Adrenal gland (tissue), 12 donors: ENCODE results near the gene IMP3. TPM values are rescaled to one million over a fixed set of nuclear protein-coding genes. Genes with fewer than 3 reads are reported as not detected.
"Not testable (repeated sequence)": the region's sequence is repeated elsewhere in the genome, so short reads cannot be mapped to it uniquely, and the experiment has no call there.

ENCODE experiments used
- DNase-seq, 7 donors: peaks; one replicate each; pipeline ENCODE4 v3.0.0-alpha.2; 2019 to 2020
- H3K27ac ChIP-seq, 5 donors: fragments of 200-600 bp; sonication (generic) in 4 of 5; 1 replicate in 3 of 5; 2 replicates in 2 of 5; pipeline versions ENCODE4 v1.5.1 to v1.8.0; 2016 to 2020; ENCODE audit warnings: mild to moderate bottlenecking in 1 of 5
- H3K27me3 ChIP-seq: fragments of 200-600 bp; 2 replicates; pipeline ENCODE4 v1.8.0; 2021
- H3K36me3 ChIP-seq, 2 donors: fragments of 200-600 bp; replicated peaks in 1 of 2; 1 replicate in 1 of 2; 2 replicates in 1 of 2; pipeline versions ENCODE4 v1.5.1 to v1.8.0; 2018 to 2022
- H3K4me1 ChIP-seq, 2 donors: fragments of 200-600 bp; replicated peaks in 1 of 2; 1 replicate in 1 of 2; 2 replicates in 1 of 2; pipeline versions ENCODE4 v1.5.1 to v1.8.0; 2018 to 2021
- H3K4me3 ChIP-seq, 4 donors: fragments of 200-600 bp; sonication (generic) in 3 of 4; one replicate each; pipeline ENCODE4 v1.5.1; 2016 to 2018
- H3K9me3 ChIP-seq, 3 donors: fragments of 200-600 bp; sonication (generic) in 1 of 3; replicated peaks in 1 of 3; 1 replicate in 2 of 3; 2 replicates in 1 of 3; pipeline versions ENCODE4 v1.5.1 to v1.8.0; 2016 to 2021
- POLR2A ChIP-seq, 2 donors: fragments of 450-650 bp; IDR thresholded peaks; one replicate each; pipeline ENCODE4 v1.6.1; 2017; ENCODE audit warnings: antibody characterized with exemption in 2 of 2, mild to moderate bottlenecking in 2 of 2, moderate library complexity in 1 of 2
- WGBS, 4 donors: extraction: QIAGEN DNeasy Blood & Tissue Kit in 2 of 4; methylation state at CpG; one replicate each; pipeline versions ENCODE4 v1.1.5 to v1.1.7; 2013 to 2017; 5-methylcytosine and 5-hydroxymethylcytosine counted together
- intact Hi-C, 2 donors: fragments of 100-400 bp; cut with DNase I; formaldehyde crosslinking; loops; one replicate each; pipeline versions ENCODE4 v1.14.1 to v1.15.0; 2022 to 2023
- polyA plus RNA-seq, 3 donors: library from polyadenylated mRNA; stranded (reverse); fragments of 200-250 nt in 2 of 3; fragments of 350-450 nt in 1 of 3; fragmentation: Illumina TruSeq in 1 of 3; extraction: RNeasy Lipid Tissue Mini Kit (QIAGEN cat#74804) in 1 of 3; gene quantifications; one replicate each; pipeline ENCODE4 v1.2.3, GENCODE V29; 2013 to 2014
- total RNA-seq, 9 donors: library from RNA; depleted of rRNA in 4 of 9; stranded (reverse); fragments of >200 nt in 4 of 9; fragments of 120-200 nt in 1 of 9; fragmentation: NEBNext Ultra II Directional in 1 of 9; extraction: Animal tissue kit (Norgen Biotek cat#: 25700) in 1 of 9; gene quantifications; one replicate each; pipeline versions ENCODE4 v1.1.0 to v1.2.4, GENCODE V29; 2013 to 2023
- TF ChIP-seq, protein P1 (sequence below), 6 experiments: fragments of 450-650 bp in 4 of 6; fragments of 200-600 bp in 2 of 6; sonication (generic) in 1 of 6; IDR thresholded peaks; 1 replicate in 5 of 6; 2 replicates in 1 of 6; pipeline versions ENCODE4 v1.5.1 to v1.8.0; 2016 to 2021; ENCODE audit warnings: antibody characterized with exemption in 6 of 6, mild to moderate bottlenecking in 2 of 6, moderate library complexity in 1 of 6
- donor health status: healthy with polysubstance abuse.
- donor health status: Bipolar disorder and iron deficiency.
- donor health status: DM: yes; HTN: yes; CAD: no.
- donor health status: DM: no; HTN: no; CAD: no.
- donor health status: DM: no; HTN: no; CAD: no.
- donor health status: DM: yes; HTN: yes; CAD: no.

The IMP3 gene
- total and polyA plus RNA-seq, 12 donors: 49.8 to 161 (median 84.0) TPM

DNA sequence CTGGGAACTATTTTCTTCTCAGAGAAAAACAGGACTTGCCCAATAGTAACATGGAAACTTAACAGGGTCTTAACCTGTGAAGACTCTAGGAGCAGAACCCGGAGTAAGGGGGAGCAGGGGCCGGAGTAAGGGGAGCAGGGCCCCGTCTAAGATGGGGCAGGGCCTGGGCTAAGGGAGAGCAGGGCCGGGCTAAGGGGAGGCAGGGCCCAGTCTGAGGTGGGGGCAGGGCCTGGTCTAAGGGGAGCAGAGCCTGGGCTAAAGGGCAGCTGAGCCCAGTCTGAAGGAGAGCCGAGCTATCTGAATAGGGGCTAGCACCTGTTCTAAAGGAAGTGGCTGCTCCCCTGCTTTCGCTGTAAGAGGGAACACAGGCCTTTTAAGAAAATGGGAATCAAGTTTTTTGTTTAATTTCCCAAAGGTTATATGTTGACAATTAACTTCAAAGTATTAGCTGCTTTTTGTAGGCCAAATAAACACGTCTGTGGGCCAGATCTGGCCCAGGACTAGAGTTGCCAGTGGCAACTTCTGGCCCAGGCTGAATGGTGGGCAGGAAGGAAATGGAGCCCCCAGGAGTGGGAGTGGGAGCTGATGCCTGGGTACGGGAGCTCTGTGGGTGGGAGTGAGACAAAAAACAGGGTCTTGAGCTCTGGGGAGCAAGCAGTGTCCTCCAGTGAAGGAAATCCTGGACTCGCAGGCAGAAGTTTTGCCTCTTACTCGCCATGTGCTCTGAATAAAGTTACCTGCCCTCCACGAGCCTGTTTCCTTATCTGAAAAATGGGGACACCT, 40.2 kb upstream of the IMP3 start:
- H3K27ac ChIP-seq: no peak overlapping the region
- H3K4me3 ChIP-seq: no peak overlapping the region
- no peaks in the 10 kb centered on the region for H3K36me3 ChIP-seq
- no peak for DNase-seq
- WGBS, 4 donors: 75 to 80% (median 77%) methylated on average over 11 of the region's 11 CpGs
- no peak for TF ChIP-seq POLR2A (IDR thresholded peaks at IDR 0.05)
- TF ChIP-seq, protein P1, sequence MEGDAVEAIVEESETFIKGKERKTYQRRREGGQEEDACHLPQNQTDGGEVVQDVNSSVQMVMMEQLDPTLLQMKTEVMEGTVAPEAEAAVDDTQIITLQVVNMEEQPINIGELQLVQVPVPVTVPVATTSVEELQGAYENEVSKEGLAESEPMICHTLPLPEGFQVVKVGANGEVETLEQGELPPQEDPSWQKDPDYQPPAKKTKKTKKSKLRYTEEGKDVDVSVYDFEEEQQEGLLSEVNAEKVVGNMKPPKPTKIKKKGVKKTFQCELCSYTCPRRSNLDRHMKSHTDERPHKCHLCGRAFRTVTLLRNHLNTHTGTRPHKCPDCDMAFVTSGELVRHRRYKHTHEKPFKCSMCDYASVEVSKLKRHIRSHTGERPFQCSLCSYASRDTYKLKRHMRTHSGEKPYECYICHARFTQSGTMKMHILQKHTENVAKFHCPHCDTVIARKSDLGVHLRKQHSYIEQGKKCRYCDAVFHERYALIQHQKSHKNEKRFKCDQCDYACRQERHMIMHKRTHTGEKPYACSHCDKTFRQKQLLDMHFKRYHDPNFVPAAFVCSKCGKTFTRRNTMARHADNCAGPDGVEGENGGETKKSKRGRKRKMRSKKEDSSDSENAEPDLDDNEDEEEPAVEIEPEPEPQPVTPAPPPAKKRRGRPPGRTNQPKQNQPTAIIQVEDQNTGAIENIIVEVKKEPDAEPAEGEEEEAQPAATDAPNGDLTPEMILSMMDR (IDR thresholded peaks at IDR 0.05): no peak
- no peaks in the 10 kb centered on the region for H3K9me3 ChIP-seq
- intact Hi-C loops: loop anchor here in 1 of 2 donors (10.0 kb wide), 1 partner anchor 125 kb away; no protein-coding TSS in a partner anchor
- H3K4me1 ChIP-seq: no peaks in the 10 kb centered on the region
- H3K27me3 ChIP-seq: no peaks in the 10 kb centered on the region

DNA sequence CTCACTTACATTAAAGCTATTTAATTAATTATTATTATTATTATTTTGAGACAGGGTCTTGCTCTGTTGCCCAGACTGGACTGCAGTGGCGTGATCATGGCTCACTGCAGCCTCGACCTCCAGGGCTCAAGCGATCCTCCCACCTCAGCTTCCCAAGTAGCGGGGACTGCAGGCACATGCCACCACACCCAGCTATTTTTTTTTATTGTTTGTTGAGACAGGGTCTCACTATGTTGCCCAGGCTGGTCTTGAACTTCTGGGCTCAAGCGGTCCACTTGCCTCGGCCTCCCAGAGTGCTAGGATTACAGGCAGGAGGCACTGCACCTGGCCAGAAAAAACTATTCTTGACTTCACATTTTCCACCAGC, 38.3 kb upstream of the IMP3 start:
- H3K27me3 ChIP-seq, intact Hi-C loops, H3K9me3 ChIP-seq, H3K36me3 ChIP-seq, H3K27ac ChIP-seq, H3K4me3 ChIP-seq, DNase-seq, H3K4me1 ChIP-seq: not testable (repeated sequence)
- 90 to 95% (median 92%) methylated on average over 6 of the region's 6 CpGs for WGBS, 4 donors

DNA sequence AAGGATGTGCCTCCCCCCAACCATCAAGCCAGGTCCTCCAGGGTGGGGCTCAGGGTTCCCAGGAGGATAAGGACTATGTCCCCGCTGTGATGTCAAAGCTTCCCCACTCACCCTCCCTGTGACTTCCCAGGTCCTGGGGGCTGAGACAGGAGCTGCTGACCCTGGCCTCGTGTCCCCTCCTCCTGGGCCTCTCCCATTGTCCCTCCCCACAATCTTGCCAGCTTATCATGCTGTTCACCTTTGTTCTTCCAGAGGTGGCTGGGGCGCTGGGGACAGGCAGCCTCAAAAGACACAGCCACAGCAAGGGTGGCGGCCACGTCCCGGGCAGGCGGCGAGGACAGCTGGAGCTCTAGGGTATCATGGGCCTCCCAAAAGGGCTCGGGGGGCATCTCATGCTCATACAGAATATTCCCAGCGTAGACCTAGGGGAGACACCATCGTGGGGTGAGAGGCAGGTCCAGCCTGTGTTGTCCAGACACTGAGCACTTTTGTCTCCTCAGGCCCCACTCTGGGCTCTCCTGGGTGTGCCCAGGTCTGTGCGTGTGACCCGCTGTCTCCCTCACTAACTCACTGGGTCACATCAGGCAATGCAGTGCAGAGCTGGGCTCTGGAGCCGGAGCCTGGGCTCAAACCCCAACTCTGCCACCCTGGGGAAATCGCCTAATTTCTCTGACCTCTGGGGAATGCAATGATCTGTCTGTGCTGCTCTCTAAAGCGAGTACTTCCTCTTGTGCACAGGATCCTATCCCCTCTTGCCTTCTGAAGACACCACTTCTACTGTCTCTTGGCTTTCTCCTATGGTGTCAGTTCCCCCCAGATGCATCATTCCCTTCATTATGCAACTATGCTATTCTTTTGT, 37.7 kb upstream of the IMP3 start:
- no peak overlapping the region for H3K27ac ChIP-seq
- no peaks in the 10 kb centered on the region for H3K27me3 ChIP-seq
- H3K36me3 ChIP-seq: no peaks in the 10 kb centered on the region
- H3K9me3 ChIP-seq: no peaks in the 10 kb centered on the region
- 73 to 86% (median 84%) methylated on average over 10 to 16 of the region's 16 CpGs for WGBS, 4 donors
- H3K4me3 ChIP-seq: no peak overlapping the region
- H3K4me1 ChIP-seq: peaks cover 0 to 8% of the 10 kb centered on the region in 2 donors
- no peak for DNase-seq
- intact Hi-C loops: no loop called here
- TF ChIP-seq POLR2A (IDR thresholded peaks at IDR 0.05): no peak
- TF ChIP-seq, protein P1 (IDR thresholded peaks at IDR 0.05): no peak

DNA sequence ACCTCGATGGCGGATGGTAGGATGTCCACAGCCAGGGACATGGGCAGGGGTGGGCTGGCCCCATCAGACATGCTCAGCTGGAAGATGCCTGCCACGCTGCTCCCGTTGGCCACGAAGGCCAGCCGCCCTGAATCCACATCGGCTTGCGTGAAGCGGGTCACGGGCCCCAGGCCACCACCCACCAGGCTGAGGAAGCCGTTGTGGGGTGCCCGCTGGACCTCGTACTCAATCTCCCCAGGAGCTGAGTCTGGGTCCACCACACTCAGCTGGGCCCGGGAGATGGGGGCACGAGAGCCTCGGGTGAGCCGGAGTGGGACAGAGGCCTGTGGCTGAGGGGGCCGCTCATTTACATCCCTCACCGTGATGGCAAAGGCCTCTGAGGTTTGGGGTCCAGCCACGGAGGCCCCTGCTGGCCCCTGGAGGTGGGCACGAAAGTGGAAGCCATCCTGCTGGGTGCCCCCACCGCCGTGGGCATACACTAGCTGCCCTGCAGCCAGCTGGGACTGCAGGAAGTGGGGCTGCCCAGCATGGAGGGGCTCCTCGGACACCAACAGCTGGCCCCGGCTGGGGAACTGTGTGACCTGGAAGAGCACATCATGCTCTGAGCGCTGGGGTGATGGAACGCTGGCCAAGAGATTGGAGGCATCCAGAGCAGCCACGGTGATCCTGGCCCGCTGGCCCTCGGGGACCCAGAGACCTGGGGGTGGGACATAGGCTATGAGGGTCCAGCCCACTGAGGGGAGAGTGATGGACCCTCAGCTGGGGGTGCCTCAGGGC, 36.9 kb upstream of the IMP3 start:
- H3K4me1 ChIP-seq: peaks cover 0 to 8% of the 10 kb centered on the region in 2 donors
- TF ChIP-seq POLR2A (IDR thresholded peaks at IDR 0.05): no peak
- TF ChIP-seq, protein P1 (IDR thresholded peaks at IDR 0.05): no peak
- intact Hi-C loops: no loop called here
- no peaks in the 10 kb centered on the region for H3K27me3 ChIP-seq
- H3K9me3 ChIP-seq: no peaks in the 10 kb centered on the region
- no peaks in the 10 kb centered on the region for H3K36me3 ChIP-seq
- H3K27ac ChIP-seq: no peak overlapping the region
- H3K4me3 ChIP-seq: no peak overlapping the region
- DNase-seq: no peak
- WGBS, 4 donors: 79 to 87% (median 84%) methylated on average over 10 to 30 of the region's 30 CpGs
